Measurements from ENCODE around the gene NTRK1.

GRCh38 chr1:156930483-156930882 is 69.8 kb downstream of the NTRK1 start:
- TF ChIP-seq CTCF (IDR thresholded peaks at IDR 0.05) (no peak), ZFX (IDR thresholded peaks at IDR 0.05; ENCODE audit: borderline replicate concordance) (no peak)
